Left ventricle myocardium inferior (tissue), 1 donor: ENCODE measurements around the gene MTRF1L. TPM values are rescaled to one million over a fixed set of nuclear protein-coding genes. Genes with fewer than 3 reads are reported as not detected.

ENCODE experiments used
- DNase-seq: peaks from one replicate; pipeline ENCODE4 v3.0.0-alpha.2; 2020
- H3K27ac ChIP-seq: fragments of 200-600 bp; replicated peaks from 2 replicates; pipeline ENCODE4 v1.8.0; 2021
- H3K27me3 ChIP-seq: fragments of 200-600 bp; 2 replicates; pipeline ENCODE4 v1.8.0; 2021; ENCODE audit warnings: low read depth
- H3K36me3 ChIP-seq: fragments of 200-600 bp; 2 replicates; pipeline ENCODE4 v1.8.0; 2021
- H3K4me1 ChIP-seq: fragments of 200-600 bp; 2 replicates; pipeline ENCODE4 v1.8.0; 2021
- H3K4me3 ChIP-seq: fragments of 200-600 bp; 2 replicates; pipeline ENCODE4 v1.8.0; 2021; ENCODE audit warnings: mild to moderate bottlenecking, moderate library complexity
- H3K9me3 ChIP-seq: fragments of 200-600 bp; replicated peaks from 2 replicates; pipeline ENCODE4 v1.8.0; 2021
- CTCF ChIP-seq: fragments of 200-600 bp; IDR thresholded peaks from 2 replicates; pipeline ENCODE4 v1.8.0; 2021; ENCODE audit warnings: antibody characterized with exemption, mild to moderate bottlenecking, borderline replicate concordance
- intact Hi-C: fragments of 100-400 bp; cut with micrococcal nuclease; formaldehyde crosslinking; loops from one replicate; pipeline ENCODE4 v1.11.0; 2022
- total RNA-seq: library from RNA; stranded (reverse); fragmentation: NEBNext Ultra II Directional; extraction: Animal tissue kit (Norgen Biotek cat#: 25700); gene quantifications from one replicate; pipeline ENCODE4 v1.2.1, GENCODE V29; 2021
- donor health status: DM: no; HTN: yes; CAD: no; lungs with severe emphysema.

Gene MTRF1L
- total RNA-seq, 1 donor from 2014 or later = 30.9 TPM

GRCh38 chr6:153031335-153031955 is 28.9 kb upstream of the MTRF1L start:
- no peaks in the 10 kb centered on the region for H3K27me3 ChIP-seq
- no peak for TF ChIP-seq CTCF
- H3K27ac ChIP-seq = no peak overlapping the region
- H3K4me3 ChIP-seq = no peak overlapping the region
- no peaks in the 10 kb centered on the region for H3K4me1 ChIP-seq
- DNase-seq = no peak
- no peaks in the 10 kb centered on the region for H3K9me3 ChIP-seq
- no peaks in the 10 kb centered on the region for H3K36me3 ChIP-seq
- intact Hi-C loops = loop anchor here (5.0 kb wide), 1 partner anchor 481 kb away; no protein-coding TSS in a partner anchor

GRCh38 chr6:153028963-153029362 is 26.5 kb upstream of the MTRF1L start:
- Histone ChIP-seq H3K27ac (no peak overlapping the region), H3K4me3 (no peak overlapping the region), H3K36me3 (no peaks in the 10 kb centered on the region), H3K4me1 (no peaks in the 10 kb centered on the region), H3K9me3 (no peaks in the 10 kb centered on the region), H3K27me3 (no peaks in the 10 kb centered on the region)
- TF ChIP-seq CTCF = no peak
- intact Hi-C loops = no loop called here
- no peak for DNase-seq

- intact Hi-C loops = no loop called here
- H3K9me3 ChIP-seq = no peaks in the 10 kb centered on the region
- no peak overlapping the region for H3K27ac ChIP-seq
- H3K4me1 ChIP-seq = no peaks in the 10 kb centered on the region
- H3K27me3 ChIP-seq = no peaks in the 10 kb centered on the region
- DNase-seq = no peak
- H3K4me3 ChIP-seq = no peak overlapping the region
- TF ChIP-seq CTCF = no peak
- H3K36me3 ChIP-seq = no peaks in the 10 kb centered on the region
Observed at GRCh38 chr6:153028286-153028685, 25.8 kb upstream of the MTRF1L start.

GRCh38 chr6:153027480-153027879 is 25.0 kb upstream of the MTRF1L start:
- no peaks in the 10 kb centered on the region for H3K4me1 ChIP-seq
- H3K36me3 ChIP-seq = no peaks in the 10 kb centered on the region
- no peak for DNase-seq
- H3K4me3 ChIP-seq = no peak overlapping the region
- no peak overlapping the region for H3K27ac ChIP-seq
- intact Hi-C loops = no loop called here
- no peaks in the 10 kb centered on the region for H3K9me3 ChIP-seq
- no peaks in the 10 kb centered on the region for H3K27me3 ChIP-seq
- no peak for TF ChIP-seq CTCF

- no peaks in the 10 kb centered on the region for H3K27me3 ChIP-seq
- intact Hi-C loops = no loop called here
- no peaks in the 10 kb centered on the region for H3K36me3 ChIP-seq
- peak; percentile 12 for TF ChIP-seq CTCF
- no peak for DNase-seq
- no peak overlapping the region for H3K4me3 ChIP-seq
- H3K4me1 ChIP-seq = no peaks in the 10 kb centered on the region
- H3K27ac ChIP-seq = no peak overlapping the region
- no peaks in the 10 kb centered on the region for H3K9me3 ChIP-seq
Observed at GRCh38 chr6:153024709-153025017, 22.2 kb upstream of the MTRF1L start.
